Fibroblast of lung (primary cell): ENCODE results near the gene BBLN. TPM values are rescaled to one million over a fixed set of nuclear protein-coding genes. Genes with fewer than 3 reads are reported as not detected.

Experiments
- DNase-seq, 2 donors: peaks; one replicate each; pipeline versions ENCODE4 v3.0.0 to v3.0.0-alpha.2; 2010; ENCODE audit warnings: low read depth in 2 of 2
- H2AFZ ChIP-seq: 2 replicates; pipeline ENCODE4 v1.5.1; 2012; ENCODE audit warnings: low read length, control low read depth, inconsistent platforms
- H3K27ac ChIP-seq: 2 replicates; pipeline ENCODE4 v1.5.1; 2011; ENCODE audit warnings: low read length, control low read depth; ENCODE audit not compliant: insufficient read depth
- H3K27me3 ChIP-seq: 2 replicates; pipeline ENCODE4 v1.5.1; 2011; ENCODE audit warnings: mild to moderate bottlenecking, low read length; ENCODE audit not compliant: control insufficient read depth, insufficient read depth
- H3K36me3 ChIP-seq: 2 replicates; pipeline ENCODE4 v1.5.1; 2011; ENCODE audit warnings: low read length; ENCODE audit not compliant: control insufficient read depth, insufficient read depth
- H3K4me1 ChIP-seq: 2 replicates; pipeline ENCODE4 v1.5.1; 2011; ENCODE audit warnings: low read length; ENCODE audit not compliant: control insufficient read depth, insufficient read depth; ENCODE audit errors: extremely low read depth
- H3K4me2 ChIP-seq: 2 replicates; pipeline ENCODE4 v1.5.1; 2011; ENCODE audit warnings: low read length, control low read depth; ENCODE audit not compliant: insufficient read depth; ENCODE audit errors: extremely low read depth
- H3K4me3 ChIP-seq, 4 experiments: fragments of 200-600 bp in 1 of 4; sonication (generic) in 1 of 4; replicated peaks in 1 of 4; 2 replicates each; pipeline ENCODE4 v1.5.1; 2011 to 2016; ENCODE audit warnings: low read length in 4 of 4, low read depth in 3 of 4, mild to moderate bottlenecking in 3 of 4, control low read depth in 2 of 4, inconsistent platforms in 1 of 4, mixed read lengths in 1 of 4; ENCODE audit not compliant: insufficient read depth in 1 of 4; ENCODE audit errors: control extremely low read depth in 1 of 4
- H3K79me2 ChIP-seq: 2 replicates; pipeline ENCODE4 v1.5.1; 2012; ENCODE audit warnings: mild to moderate bottlenecking, low read length, inconsistent platforms; ENCODE audit not compliant: control insufficient read depth, insufficient read depth
- H3K9ac ChIP-seq: 2 replicates; pipeline ENCODE4 v1.5.1; 2011; ENCODE audit warnings: mild to moderate bottlenecking, low read length, control low read depth; ENCODE audit not compliant: insufficient read depth
- H3K9me3 ChIP-seq: 2 replicates; pipeline ENCODE4 v1.5.1; 2012; ENCODE audit warnings: low read depth, low read length; ENCODE audit not compliant: control insufficient read depth, insufficient read depth
- H4K20me1 ChIP-seq: 2 replicates; pipeline ENCODE4 v1.5.1; 2011; ENCODE audit warnings: low read length; ENCODE audit not compliant: control insufficient read depth, insufficient read depth; ENCODE audit errors: extremely low read depth
- EZH2 ChIP-seq: IDR thresholded peaks from 2 replicates; pipeline ENCODE4 v1.5.1; 2012; ENCODE audit warnings: low read length, control low read depth, mild to moderate bottlenecking; ENCODE audit errors: missing control alignments
- polyA plus RNA-seq, 2 donors: library from polyadenylated mRNA; depleted of rRNA in 1 of 2; stranded (reverse) in 1 of 2; unstranded in 1 of 2; fragments of >200 nt; gene quantifications; 2 replicates each; pipeline ENCODE4 v1.2.1, GENCODE V29; 2011 to 2012; ENCODE audit warnings: missing spikeins in 1 of 2
- total RNA-seq: library from RNA; depleted of rRNA; stranded (reverse); fragments of >200 nt; gene quantifications from 2 replicates; pipeline ENCODE4 v1.2.1, GENCODE V29; 2014
- TF ChIP-seq, protein P1 (sequence below), 2 donors: IDR thresholded peaks in 1 of 2; conservative IDR thresholded peaks in 1 of 2; 1 replicate in 1 of 2; 2 replicates in 1 of 2; pipeline ENCODE4 v1.5.1; 2011 to 2012; ENCODE audit warnings: low read length in 2 of 2, control low read depth in 1 of 2, inconsistent platforms in 1 of 2, low read depth in 1 of 2, mild to moderate bottlenecking in 1 of 2

The BBLN gene
- total and polyA plus RNA-seq, 2 donors (not counting 1 experiment from before 2014, with no cell fraction given), result 23.8 to 29.4 TPM

DNA sequence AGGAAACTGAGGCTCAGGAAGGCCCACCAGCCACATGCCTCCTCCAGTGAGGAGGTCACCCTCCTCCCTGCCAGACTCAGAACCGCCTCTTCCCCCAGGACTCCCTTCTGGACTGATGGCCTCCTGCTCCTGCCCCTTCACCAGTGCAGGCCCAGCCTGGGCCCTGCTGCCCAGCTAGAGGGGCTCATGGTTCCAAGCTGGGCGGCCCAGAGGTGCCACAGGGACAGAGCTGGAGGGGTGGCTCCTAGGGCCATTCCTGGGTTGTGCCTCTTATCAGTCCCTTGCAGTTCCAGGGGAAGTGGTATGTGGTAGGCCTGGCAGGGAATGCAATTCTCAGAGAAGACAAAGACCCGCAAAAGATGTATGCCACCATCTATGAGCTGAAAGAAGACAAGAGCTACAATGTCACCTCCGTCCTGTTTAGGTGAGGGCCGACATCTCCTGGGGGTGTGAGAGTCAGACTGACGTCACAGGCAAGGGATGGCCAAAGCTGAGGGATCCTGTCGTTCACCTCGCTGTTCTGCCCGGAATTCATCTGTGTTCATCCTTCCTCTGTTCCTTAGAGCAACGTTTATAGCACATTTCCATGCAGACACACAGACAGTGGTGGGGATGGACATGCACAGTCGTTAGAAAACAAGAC, 10.0 kb upstream of the BBLN start:
- Histone ChIP-seq H2AFZ (no peak overlapping the region), H3K27ac (no peak overlapping the region), H3K9me3 (no peaks in the 10 kb centered on the region), H4K20me1 (no peaks in the 10 kb centered on the region), H3K36me3 (no peaks in the 10 kb centered on the region), H3K4me3 (no peak overlapping the region), H3K79me2 (no peaks in the 10 kb centered on the region), H3K27me3 (peaks cover 4% of the 10 kb centered on the region), H3K9ac (no peak overlapping the region), H3K4me1 (no peaks in the 10 kb centered on the region), H3K4me2 (no peak overlapping the region)
- TF ChIP-seq, protein P1, sequence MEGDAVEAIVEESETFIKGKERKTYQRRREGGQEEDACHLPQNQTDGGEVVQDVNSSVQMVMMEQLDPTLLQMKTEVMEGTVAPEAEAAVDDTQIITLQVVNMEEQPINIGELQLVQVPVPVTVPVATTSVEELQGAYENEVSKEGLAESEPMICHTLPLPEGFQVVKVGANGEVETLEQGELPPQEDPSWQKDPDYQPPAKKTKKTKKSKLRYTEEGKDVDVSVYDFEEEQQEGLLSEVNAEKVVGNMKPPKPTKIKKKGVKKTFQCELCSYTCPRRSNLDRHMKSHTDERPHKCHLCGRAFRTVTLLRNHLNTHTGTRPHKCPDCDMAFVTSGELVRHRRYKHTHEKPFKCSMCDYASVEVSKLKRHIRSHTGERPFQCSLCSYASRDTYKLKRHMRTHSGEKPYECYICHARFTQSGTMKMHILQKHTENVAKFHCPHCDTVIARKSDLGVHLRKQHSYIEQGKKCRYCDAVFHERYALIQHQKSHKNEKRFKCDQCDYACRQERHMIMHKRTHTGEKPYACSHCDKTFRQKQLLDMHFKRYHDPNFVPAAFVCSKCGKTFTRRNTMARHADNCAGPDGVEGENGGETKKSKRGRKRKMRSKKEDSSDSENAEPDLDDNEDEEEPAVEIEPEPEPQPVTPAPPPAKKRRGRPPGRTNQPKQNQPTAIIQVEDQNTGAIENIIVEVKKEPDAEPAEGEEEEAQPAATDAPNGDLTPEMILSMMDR (conservative IDR thresholded peaks at IDR 0.05 in 1 of 2, IDR thresholded peaks at IDR 0.05 in 1 of 2; ENCODE audit: low read depth in 1 of 2, low read length in 2 of 2), result no peak
- TF ChIP-seq EZH2, result no peak
- DNase-seq, result no peak

- Histone ChIP-seq H2AFZ (no peak overlapping the region), H3K27me3 (peaks cover 4% of the 10 kb centered on the region), H3K27ac (no peak overlapping the region), H3K9me3 (no peaks in the 10 kb centered on the region), H3K4me1 (no peaks in the 10 kb centered on the region), H3K4me2 (no peak overlapping the region), H4K20me1 (no peaks in the 10 kb centered on the region), H3K36me3 (no peaks in the 10 kb centered on the region), H3K4me3 (no peak overlapping the region), H3K9ac (no peak overlapping the region), H3K79me2 (no peaks in the 10 kb centered on the region)
- no peak for TF ChIP-seq EZH2
- TF ChIP-seq, protein P1 (conservative IDR thresholded peaks at IDR 0.05 in 1 of 2, IDR thresholded peaks at IDR 0.05 in 1 of 2; ENCODE audit: low read depth in 1 of 2, low read length in 2 of 2), result peak in 1 of 2 donors; percentile 27
- no peak for DNase-seq
Measured at GRCh38 chr9:128150594-128151308, 9.3 kb upstream of the BBLN start.

DNA sequence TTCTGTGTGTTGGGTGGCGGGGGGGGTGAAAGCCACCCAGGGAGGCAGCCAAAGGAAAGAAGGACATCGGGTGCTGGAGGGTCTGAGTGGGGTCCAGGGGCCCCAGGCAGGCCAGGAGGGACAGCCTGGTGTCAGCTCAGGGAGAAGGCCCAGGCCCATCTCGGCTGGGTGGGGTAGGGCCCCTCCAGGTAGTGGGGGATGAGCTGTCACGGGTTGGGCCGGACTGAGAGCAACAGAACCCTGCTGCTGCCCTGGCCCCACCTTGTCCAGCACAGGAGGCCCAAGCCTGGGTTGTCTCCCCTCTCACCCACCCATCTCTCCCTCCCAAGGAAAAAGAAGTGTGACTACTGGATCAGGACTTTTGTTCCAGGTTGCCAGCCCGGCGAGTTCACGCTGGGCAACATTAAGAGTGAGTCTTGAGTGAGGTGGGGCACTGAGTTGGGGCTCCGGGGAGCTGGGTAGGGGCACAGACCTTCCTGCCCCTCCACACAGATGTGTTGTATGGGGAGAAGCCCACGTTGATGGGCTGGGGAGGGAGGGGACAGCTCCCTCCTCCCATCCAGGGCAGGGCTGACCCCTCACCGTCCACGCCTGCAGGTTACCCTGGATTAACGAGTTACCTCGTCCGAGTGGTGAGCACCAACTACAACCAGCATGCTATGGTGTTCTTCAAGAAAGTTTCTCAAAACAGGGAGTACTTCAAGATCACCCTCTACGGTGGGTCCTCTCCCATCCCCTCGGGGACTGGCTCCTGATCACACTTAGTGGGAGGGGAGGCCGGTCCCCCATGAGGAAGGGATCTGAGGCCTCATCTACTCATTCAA, 8.5 kb upstream of the BBLN start:
- Histone ChIP-seq H3K27me3 (peaks cover 2% of the 10 kb centered on the region), H3K4me1 (no peaks in the 10 kb centered on the region), H2AFZ (no peak overlapping the region), H3K36me3 (no peaks in the 10 kb centered on the region), H3K9me3 (no peaks in the 10 kb centered on the region), H3K4me3 (no peak overlapping the region), H3K27ac (no peak overlapping the region), H4K20me1 (no peaks in the 10 kb centered on the region), H3K79me2 (no peaks in the 10 kb centered on the region), H3K9ac (no peak overlapping the region), H3K4me2 (no peak overlapping the region)
- TF ChIP-seq, protein P1 (conservative IDR thresholded peaks at IDR 0.05 in 1 of 2, IDR thresholded peaks at IDR 0.05 in 1 of 2; ENCODE audit: low read depth in 1 of 2, low read length in 2 of 2), result no peak
- TF ChIP-seq EZH2, result no peak
- DNase-seq, result no peak
